ENCODE data around the gene SAMHD1.

DNA sequence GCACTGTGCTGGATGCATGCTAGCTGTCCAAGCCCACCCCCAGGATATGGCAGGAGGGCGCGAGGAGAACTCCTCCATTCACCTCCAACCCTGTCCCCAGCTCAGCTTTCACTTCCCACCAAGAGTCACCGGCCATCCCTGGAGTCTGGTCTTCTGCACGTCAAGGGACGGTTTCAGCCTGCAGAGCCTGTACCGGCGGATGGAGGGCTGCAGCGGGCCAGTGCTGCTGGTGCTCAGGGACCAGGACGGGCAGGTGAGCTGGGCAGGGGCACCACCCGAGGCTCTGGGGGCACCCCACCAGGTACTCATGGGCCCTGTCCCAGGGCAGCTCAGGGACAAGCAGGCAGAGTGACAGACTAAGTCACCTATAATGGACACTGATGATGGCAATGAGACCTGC is 72.6 kb downstream of the SAMHD1 start:
- TF ChIP-seq CTCF (IDR thresholded peaks at IDR 0.05; ENCODE audit: low read length) (no peak), EZH2 (IDR thresholded peaks at IDR 0.05; ENCODE audit: borderline replicate concordance, low read length) (no peak)
